ENCODE results near the gene SORCS2.

The SORCS2 gene

GRCh38 chr4:7739918-7740865, 547.9 kb downstream of the SORCS2 start:
- Histone ChIP-seq H3K27me3 (ENCODE audit: insufficient read depth, low read length) (no peaks in the 10 kb centered on the region), H3K4me3 (ENCODE audit: low read length) (no peak overlapping the region), H3K9ac (ENCODE audit: low read depth, low read length) (no peak overlapping the region), H3K27ac (ENCODE audit: low read depth, low read length) (no peak overlapping the region), H3K4me1 (ENCODE audit: insufficient read depth, low read length) (no peaks in the 10 kb centered on the region), H3K9me3 (ENCODE audit: insufficient read depth, low read depth, low read length) (no peaks in the 10 kb centered on the region), H3K36me3 (ENCODE audit: insufficient read depth, low read length) (no peaks in the 10 kb centered on the region)
- 93% methylated on average over 45 of the region's 45 CpGs for WGBS

- WGBS, result 94% methylated on average over 18 of the region's 19 CpGs
- no peak overlapping the region for H3K9ac ChIP-seq (ENCODE audit: low read depth, low read length)
- no peak overlapping the region for H3K4me3 ChIP-seq (ENCODE audit: low read length)
- no peaks in the 10 kb centered on the region for H3K9me3 ChIP-seq (ENCODE audit: insufficient read depth, low read depth, low read length)
- no peaks in the 10 kb centered on the region for H3K4me1 ChIP-seq (ENCODE audit: insufficient read depth, low read length)
- H3K27me3 ChIP-seq (ENCODE audit: insufficient read depth, low read length), result no peaks in the 10 kb centered on the region
- H3K27ac ChIP-seq (ENCODE audit: low read depth, low read length), result no peak overlapping the region
- H3K36me3 ChIP-seq (ENCODE audit: insufficient read depth, low read length), result no peaks in the 10 kb centered on the region
Observed at GRCh38 chr4:7740866-7741525, 548.7 kb downstream of the SORCS2 start.

GRCh38 chr4:7741946-7742806, 549.8 kb downstream of the SORCS2 start:
- no peak overlapping the region for H3K4me3 ChIP-seq (ENCODE audit: low read length)
- H3K36me3 ChIP-seq (ENCODE audit: insufficient read depth, low read length), result no peaks in the 10 kb centered on the region
- no peaks in the 10 kb centered on the region for H3K27me3 ChIP-seq (ENCODE audit: insufficient read depth, low read length)
- no peak overlapping the region for H3K9ac ChIP-seq (ENCODE audit: low read depth, low read length)
- H3K27ac ChIP-seq (ENCODE audit: low read depth, low read length), result no peak overlapping the region
- 92% methylated on average over 18 of the region's 18 CpGs for WGBS
- H3K4me1 ChIP-seq (ENCODE audit: insufficient read depth, low read length), result no peaks in the 10 kb centered on the region
- no peaks in the 10 kb centered on the region for H3K9me3 ChIP-seq (ENCODE audit: insufficient read depth, low read depth, low read length)

GRCh38 chr4:7742807-7743280, 550.5 kb downstream of the SORCS2 start:
- H3K9ac ChIP-seq (ENCODE audit: low read depth, low read length), result no peak overlapping the region
- no peaks in the 10 kb centered on the region for H3K4me1 ChIP-seq (ENCODE audit: insufficient read depth, low read length)
- no peak overlapping the region for H3K27ac ChIP-seq (ENCODE audit: low read depth, low read length)
- no peak overlapping the region for H3K4me3 ChIP-seq (ENCODE audit: low read length)
- H3K27me3 ChIP-seq (ENCODE audit: insufficient read depth, low read length), result no peaks in the 10 kb centered on the region
- no peaks in the 10 kb centered on the region for H3K36me3 ChIP-seq (ENCODE audit: insufficient read depth, low read length)
- 78% methylated on average over 8 of the region's 8 CpGs for WGBS
- H3K9me3 ChIP-seq (ENCODE audit: insufficient read depth, low read depth, low read length), result no peaks in the 10 kb centered on the region

GRCh38 chr4:7744142-7744804, 551.9 kb downstream of the SORCS2 start:
- Histone ChIP-seq H3K4me1 (ENCODE audit: insufficient read depth, low read length) (no peaks in the 10 kb centered on the region), H3K27me3 (ENCODE audit: insufficient read depth, low read length) (no peaks in the 10 kb centered on the region), H3K27ac (ENCODE audit: low read depth, low read length) (no peak overlapping the region), H3K36me3 (ENCODE audit: insufficient read depth, low read length) (no peaks in the 10 kb centered on the region), H3K9me3 (ENCODE audit: insufficient read depth, low read depth, low read length) (no peaks in the 10 kb centered on the region), H3K4me3 (ENCODE audit: low read length) (no peak overlapping the region), H3K9ac (ENCODE audit: low read depth, low read length) (no peak overlapping the region)
- WGBS, result 81% methylated on average over 16 of the region's 16 CpGs

- WGBS, result 90% methylated on average over 15 of the region's 15 CpGs
- Histone ChIP-seq H3K27ac (ENCODE audit: low read depth, low read length) (no peak overlapping the region), H3K36me3 (ENCODE audit: insufficient read depth, low read length) (no peaks in the 10 kb centered on the region), H3K27me3 (ENCODE audit: insufficient read depth, low read length) (no peaks in the 10 kb centered on the region), H3K4me1 (ENCODE audit: insufficient read depth, low read length) (no peaks in the 10 kb centered on the region), H3K4me3 (ENCODE audit: low read length) (no peak overlapping the region), H3K9ac (ENCODE audit: low read depth, low read length) (no peak overlapping the region), H3K9me3 (ENCODE audit: insufficient read depth, low read depth, low read length) (no peaks in the 10 kb centered on the region)
Observed at GRCh38 chr4:7745301-7745885, 553.1 kb downstream of the SORCS2 start.

GRCh38 chr4:7746351-7747061, 554.2 kb downstream of the SORCS2 start:
- no peaks in the 10 kb centered on the region for H3K9me3 ChIP-seq (ENCODE audit: insufficient read depth, low read depth, low read length)
- no peaks in the 10 kb centered on the region for H3K36me3 ChIP-seq (ENCODE audit: insufficient read depth, low read length)
- H3K27me3 ChIP-seq (ENCODE audit: insufficient read depth, low read length), result no peaks in the 10 kb centered on the region

GRCh38 chr4:7747062-7747385, 554.7 kb downstream of the SORCS2 start:
- no peak overlapping the region for H3K9ac ChIP-seq (ENCODE audit: low read depth, low read length)
- 94% methylated on average over 7 of the region's 7 CpGs for WGBS

More at GRCh38 chr4:7746351-7747061, 554.2 kb downstream of the SORCS2 start:
- Histone ChIP-seq H3K4me1 (ENCODE audit: insufficient read depth, low read length) (no peaks in the 10 kb centered on the region), H3K4me3 (ENCODE audit: low read length) (no peak overlapping the region), H3K9ac (ENCODE audit: low read depth, low read length) (no peak overlapping the region), H3K27ac (ENCODE audit: low read depth, low read length) (no peak overlapping the region)
- WGBS, result 96% methylated on average over 20 of the region's 20 CpGs

GRCh38 chr4:7747566-7747965, 555.2 kb downstream of the SORCS2 start:
- Histone ChIP-seq H3K9me3 (ENCODE audit: insufficient read depth, low read depth, low read length) (no peaks in the 10 kb centered on the region), H3K4me3 (ENCODE audit: low read length) (no peak overlapping the region), H3K9ac (ENCODE audit: low read depth, low read length) (no peak overlapping the region), H3K4me1 (ENCODE audit: insufficient read depth, low read length) (no peaks in the 10 kb centered on the region), H3K27ac (ENCODE audit: low read depth, low read length) (no peak overlapping the region), H3K36me3 (ENCODE audit: insufficient read depth, low read length) (no peaks in the 10 kb centered on the region), H3K27me3 (ENCODE audit: insufficient read depth, low read length) (no peaks in the 10 kb centered on the region)
- WGBS, result 94% methylated on average over 11 of the region's 11 CpGs

More at GRCh38 chr4:7747062-7747385, 554.7 kb downstream of the SORCS2 start:
- H3K4me3 ChIP-seq (ENCODE audit: low read length), result no peak overlapping the region
- H3K4me1 ChIP-seq (ENCODE audit: insufficient read depth, low read length), result no peaks in the 10 kb centered on the region
- H3K27me3 ChIP-seq (ENCODE audit: insufficient read depth, low read length), result no peaks in the 10 kb centered on the region
- no peak overlapping the region for H3K27ac ChIP-seq (ENCODE audit: low read depth, low read length)
- no peaks in the 10 kb centered on the region for H3K36me3 ChIP-seq (ENCODE audit: insufficient read depth, low read length)
- H3K9me3 ChIP-seq (ENCODE audit: insufficient read depth, low read depth, low read length), result no peaks in the 10 kb centered on the region

- 78% methylated on average over 6 of the region's 6 CpGs for WGBS
- Histone ChIP-seq H3K9ac (ENCODE audit: low read depth, low read length) (no peak overlapping the region), H3K9me3 (ENCODE audit: insufficient read depth, low read depth, low read length) (no peaks in the 10 kb centered on the region), H3K4me1 (ENCODE audit: insufficient read depth, low read length) (no peaks in the 10 kb centered on the region), H3K4me3 (ENCODE audit: low read length) (no peak overlapping the region), H3K27ac (ENCODE audit: low read depth, low read length) (no peak overlapping the region), H3K36me3 (ENCODE audit: insufficient read depth, low read length) (no peaks in the 10 kb centered on the region), H3K27me3 (ENCODE audit: insufficient read depth, low read length) (no peaks in the 10 kb centered on the region)
Observed at GRCh38 chr4:7750523-7750922, 558.2 kb downstream of the SORCS2 start.

Data from HUES64 (cell line).